Measurements from ENCODE around the gene PSME2.
A peak's percentile ranks its signal among the peaks of the same experiment; 100 is the strongest.

The PSME2 gene

GRCh38 chr14:24144451-24144850, 2.0 kb downstream of the PSME2 start:
- no peak for TF ChIP-seq JUND (IDR thresholded peaks at IDR 0.05; ENCODE audit: low read depth)
- no peak for DNase-seq (ENCODE audit: low read depth in 1 of 2, low spot score in 1 of 2)
- in situ Hi-C loops (cut with HindIII; ENCODE audit: low pct_unique_long_range_greater_than_20kb, low sequenced_read_pairs) = no loop called here

- no peak for DNase-seq (ENCODE audit: low read depth in 1 of 2, low spot score in 1 of 2)
- TF ChIP-seq JUND (IDR thresholded peaks at IDR 0.05; ENCODE audit: low read depth) = no peak
- in situ Hi-C loops (cut with HindIII; ENCODE audit: low pct_unique_long_range_greater_than_20kb, low sequenced_read_pairs) = no loop called here
Measured at GRCh38 chr14:24143511-24143910, 2.9 kb downstream of the PSME2 start.

- peak; percentile 92 to 98 for DNase-seq (ENCODE audit: low read depth in 1 of 2, low spot score in 1 of 2)
- in situ Hi-C loops (cut with HindIII; ENCODE audit: low pct_unique_long_range_greater_than_20kb, low sequenced_read_pairs) = no loop called here
- TF ChIP-seq JUND (IDR thresholded peaks at IDR 0.05; ENCODE audit: low read depth) = no peak
Measured at GRCh38 chr14:24141097-24141880, 5.1 kb downstream of the PSME2 start, which contains the start of gene EMC9. EMC9 (minus strand) TSS chr14:24141591; CDS start chr14:24141304, 287 bp downstream.

GRCh38 chr14:24139272-24139934, 7.0 kb downstream of the PSME2 start:
- peak in 1 of 2 experiments; percentile 35 for DNase-seq (ENCODE audit: low read depth in 1 of 2, low spot score in 1 of 2)
- no peak for TF ChIP-seq JUND (IDR thresholded peaks at IDR 0.05; ENCODE audit: low read depth)
- in situ Hi-C loops (cut with HindIII; ENCODE audit: low pct_unique_long_range_greater_than_20kb, low sequenced_read_pairs) = no loop called here

- no peak for TF ChIP-seq JUND (IDR thresholded peaks at IDR 0.05; ENCODE audit: low read depth)
- DNase-seq (ENCODE audit: low read depth in 1 of 2, low spot score in 1 of 2) = no peak
- in situ Hi-C loops (cut with HindIII; ENCODE audit: low pct_unique_long_range_greater_than_20kb, low sequenced_read_pairs) = no loop called here
Measured at GRCh38 chr14:24138396-24139271, 7.8 kb downstream of the PSME2 start.

- DNase-seq (ENCODE audit: low read depth in 1 of 2, low spot score in 1 of 2) = no peak
- in situ Hi-C loops (cut with HindIII; ENCODE audit: low pct_unique_long_range_greater_than_20kb, low sequenced_read_pairs) = no loop called here
- TF ChIP-seq JUND (IDR thresholded peaks at IDR 0.05; ENCODE audit: low read depth) = no peak
Measured at GRCh38 chr14:24137529-24138395, 8.6 kb downstream of the PSME2 start.

GRCh38 chr14:24136684-24137528, 9.5 kb downstream of the PSME2 start:
- peak in 1 of 2 experiments; percentile 59 for DNase-seq (ENCODE audit: low read depth in 1 of 2, low spot score in 1 of 2)
- in situ Hi-C loops (cut with HindIII; ENCODE audit: low pct_unique_long_range_greater_than_20kb, low sequenced_read_pairs) = no loop called here
- no peak for TF ChIP-seq JUND (IDR thresholded peaks at IDR 0.05; ENCODE audit: low read depth)

GRCh38 chr14:24135834-24136683, 10.4 kb downstream of the PSME2 start, which contains the start of gene PSME1:
PSME1 (plus strand) TSS chr14:24136194; CDS start chr14:24136263, 69 bp downstream.
- no peak for TF ChIP-seq JUND (IDR thresholded peaks at IDR 0.05; ENCODE audit: low read depth)
- in situ Hi-C loops (cut with HindIII; ENCODE audit: low pct_unique_long_range_greater_than_20kb, low sequenced_read_pairs) = no loop called here
- peak; percentile 71 to 92 for DNase-seq (ENCODE audit: low read depth in 1 of 2, low spot score in 1 of 2)

- no peak for DNase-seq (ENCODE audit: low read depth in 1 of 2, low spot score in 1 of 2)
- in situ Hi-C loops (cut with HindIII; ENCODE audit: low pct_unique_long_range_greater_than_20kb, low sequenced_read_pairs) = no loop called here
- TF ChIP-seq JUND (IDR thresholded peaks at IDR 0.05; ENCODE audit: low read depth) = no peak
Measured at GRCh38 chr14:24135584-24135833, 10.9 kb downstream of the PSME2 start.

GRCh38 chr14:24133735-24134134, 12.7 kb downstream of the PSME2 start:
- in situ Hi-C loops (cut with HindIII; ENCODE audit: low pct_unique_long_range_greater_than_20kb, low sequenced_read_pairs) = no loop called here
- no peak for TF ChIP-seq JUND (IDR thresholded peaks at IDR 0.05; ENCODE audit: low read depth)
- DNase-seq (ENCODE audit: low read depth in 1 of 2, low spot score in 1 of 2) = no peak

All from T47D (cell line).